T-cell (primary cell): ENCODE data around the gene RTN4R. TPM values are rescaled to one million over a fixed set of nuclear protein-coding genes. Genes with fewer than 3 reads are reported as not detected.

Experiments used
- ATAC-seq, 4 experiments: fragments of 200-7000 bp in 3 of 4; fragments of 150-1000 bp in 1 of 4; cut with Tn5 transposase; replicated peaks in 1 of 4; 1 replicate in 3 of 4; 2 replicates in 1 of 4; pipeline ENCODE4 v1.10.0; 2021; ENCODE audit warnings: moderate library complexity in 3 of 4, mild to moderate bottlenecking in 2 of 4, moderate number of reproducible peaks in 1 of 4
- CTCF ChIA-PET, 2 donors: fragments of 300-600 bp; sonication (Branson Sonifier 250); formaldehyde crosslinking; loops; one replicate each; lab custom pipeline; 2022; ENCODE audit warnings: antibody characterized with exemption in 2 of 2; lab: Charles Lee
- POLR2A ChIA-PET, 2 donors: fragments of 300-600 bp; sonication (Branson Sonifier 250); formaldehyde crosslinking; loops; one replicate each; lab custom pipeline; 2022; ENCODE audit warnings: antibody characterized with exemption in 2 of 2; lab: Charles Lee
- DNase-seq, 35 experiments: peaks; one replicate each; pipeline versions ENCODE4 v3.0.0 to v3.0.0-alpha.2; 2013 to 2023
- H3K27ac ChIP-seq: one replicate; pipeline ENCODE4 v1.5.1; 2013; ENCODE audit warnings: low read length
- H3K27me3 ChIP-seq, 2 experiments: replicated peaks in 1 of 2; 1 replicate in 1 of 2; 2 replicates in 1 of 2; pipeline versions ENCODE4 v1.6.1 to v1.7.0; 2013; ENCODE audit warnings: low read length in 1 of 2, mixed read lengths in 1 of 2; ENCODE audit not compliant: control insufficient read depth in 2 of 2, insufficient read depth in 2 of 2; ENCODE audit errors: extremely low read depth in 1 of 2
- H3K36me3 ChIP-seq, 2 donors: 1 replicate in 1 of 2; 2 replicates in 1 of 2; pipeline versions ENCODE4 v1.6.1 to v1.7.0; 2013; ENCODE audit warnings: low read length in 1 of 2; ENCODE audit not compliant: control insufficient read depth in 2 of 2, insufficient read depth in 1 of 2; ENCODE audit errors: extremely low read depth in 1 of 2
- H3K4me1 ChIP-seq, 2 experiments: 1 replicate in 1 of 2; 2 replicates in 1 of 2; pipeline versions ENCODE4 v1.6.1 to v1.7.0; 2013; ENCODE audit warnings: low read length in 2 of 2, mixed read lengths in 1 of 2; ENCODE audit not compliant: insufficient read depth in 2 of 2, control insufficient read depth in 1 of 2; ENCODE audit errors: extremely low read depth in 1 of 2
- H3K4me3 ChIP-seq, 2 donors: 1 replicate in 1 of 2; 2 replicates in 1 of 2; pipeline versions ENCODE4 v1.5.1 to v1.7.0; 2013; ENCODE audit warnings: mild to moderate bottlenecking in 2 of 2, low read length in 1 of 2, moderate library complexity in 1 of 2; ENCODE audit not compliant: control insufficient read depth in 1 of 2; ENCODE audit errors: extremely low read depth in 1 of 2
- H3K9me3 ChIP-seq: 2 replicates; pipeline ENCODE4 v1.7.0; 2013
- H3K27ac Mint-ChIP-seq, 2 donors: one replicate each; pipeline ENCODE4 v1.8.0; 2020 to 2021; ENCODE audit warnings: mild to moderate bottlenecking in 2 of 2, mixed read lengths in 2 of 2
- H3K27me3 Mint-ChIP-seq, 2 donors: one replicate each; pipeline ENCODE4 v1.8.0; 2021 to 2022; ENCODE audit warnings: mixed read lengths in 2 of 2
- H3K36me3 Mint-ChIP-seq: one replicate; pipeline ENCODE4 v1.8.0; 2021; ENCODE audit warnings: mixed read lengths
- H3K4me1 Mint-ChIP-seq, 3 donors: one replicate each; pipeline ENCODE4 v1.8.0; 2020 to 2022; ENCODE audit warnings: mixed read lengths in 3 of 3, mild to moderate bottlenecking in 1 of 3
- H3K4me3 Mint-ChIP-seq, 3 donors: one replicate each; pipeline ENCODE4 v1.8.0; 2020 to 2022; ENCODE audit warnings: mild to moderate bottlenecking in 3 of 3, mixed read lengths in 3 of 3, moderate library complexity in 3 of 3
- H3K9me3 Mint-ChIP-seq, 3 donors: one replicate each; pipeline ENCODE4 v1.8.0; 2020 to 2022; ENCODE audit warnings: mixed read lengths in 3 of 3
- WGBS: methylation state at CpG from one replicate; pipeline ENCODE4 v1.1.5; 2013; ENCODE audit warnings: missing lambda C conversion rate; ENCODE audit not compliant: insufficient coverage; 5-methylcytosine and 5-hydroxymethylcytosine counted together
- total RNA-seq, 35 experiments: library from RNA in 6 of 35; stranded (reverse) in 6 of 35; fragments of 120-200 nt in 1 of 35; gene quantifications; one replicate each; pipeline versions ENCODE4 v1.2.1 to v1.2.4 and lab custom pipeline; 2013 to 2026

Gene RTN4R
- total RNA-seq, 5 donors from 2014 or later (not counting 1 experiment from before 2014, with no cell fraction given): 0.33 to 4.1 (median 2.5) TPM

- Mint-ChIP-seq H3K36me3 (no peaks in the 10 kb centered on the region), H3K27ac (no peak overlapping the region)
- no peak for ATAC-seq
These were observed 46.4 kb downstream of the RTN4R start for GRCh38 chr22:20221421-20222340.

GRCh38 chr22:20220629-20221026 lies 47.5 kb downstream of the RTN4R start:
- no peak for ATAC-seq
- Mint-ChIP-seq H3K27me3 (no peaks in the 10 kb centered on the region), H3K27ac (no peak overlapping the region), H3K36me3 (no peaks in the 10 kb centered on the region), H3K4me1 (peaks cover 0 to 10% (median 0%) of the 10 kb centered on the region in 3 donors), H3K9me3 (no peaks in the 10 kb centered on the region), H3K4me3 (no peak overlapping the region)
- H3K4me3 ChIP-seq: no peak overlapping the region
- H3K9me3 ChIP-seq: no peaks in the 10 kb centered on the region
- H3K36me3 ChIP-seq: no peaks in the 10 kb centered on the region
- 81% methylated on average over 9 of the region's 13 CpGs for WGBS
- no peak overlapping the region for H3K27ac ChIP-seq
- POLR2A ChIA-PET: no interaction called here
- CTCF ChIA-PET: no interaction called here
- H3K4me1 ChIP-seq: no peaks in the 10 kb centered on the region
- peaks cover 0 to 23% of the 10 kb centered on the region in 2 experiments for H3K27me3 ChIP-seq
- no peak for DNase-seq

More at GRCh38 chr22:20221421-20222340, 46.4 kb downstream of the RTN4R start:
- Histone ChIP-seq H3K4me3 (no peak overlapping the region), H3K27me3 (peaks cover 0 to 23% of the 10 kb centered on the region in 2 experiments), H3K27ac (no peak overlapping the region), H3K9me3 (no peaks in the 10 kb centered on the region), H3K36me3 (no peaks in the 10 kb centered on the region), H3K4me1 (no peaks in the 10 kb centered on the region)
- Mint-ChIP-seq H3K9me3 (no peaks in the 10 kb centered on the region), H3K4me3 (no peak overlapping the region), H3K27me3 (no peaks in the 10 kb centered on the region), H3K4me1 (peaks cover 0 to 10% (median 0%) of the 10 kb centered on the region in 3 donors)
- ChIA-PET CTCF (no interaction called here), POLR2A (no interaction called here)
- no peak for DNase-seq
- 90% methylated on average over 14 of the region's 17 CpGs for WGBS

GRCh38 chr22:20219667-20220628 lies 48.2 kb downstream of the RTN4R start:
- Mint-ChIP-seq H3K27ac (no peak overlapping the region), H3K27me3 (no peaks in the 10 kb centered on the region), H3K9me3 (no peaks in the 10 kb centered on the region), H3K4me3 (no peak overlapping the region), H3K36me3 (no peaks in the 10 kb centered on the region), H3K4me1 (peaks cover 0 to 4% (median 0%) of the 10 kb centered on the region in 3 donors)
- no peak for DNase-seq
- Histone ChIP-seq H3K9me3 (no peaks in the 10 kb centered on the region), H3K4me1 (peaks cover 0 to 1% of the 10 kb centered on the region in 2 experiments), H3K27me3 (peaks cover 0 to 23% of the 10 kb centered on the region in 2 experiments), H3K36me3 (no peaks in the 10 kb centered on the region), H3K4me3 (no peak overlapping the region), H3K27ac (no peak overlapping the region)
- ChIA-PET CTCF (no interaction called here), POLR2A (no interaction called here)
- ATAC-seq: no peak
- WGBS: 81% methylated on average over 6 of the region's 10 CpGs

- Histone ChIP-seq H3K27me3 (peaks cover 0 to 23% of the 10 kb centered on the region in 2 experiments), H3K4me1 (peaks cover 0 to 11% of the 10 kb centered on the region in 2 experiments), H3K9me3 (no peaks in the 10 kb centered on the region), H3K27ac (no peak overlapping the region), H3K4me3 (no peak overlapping the region), H3K36me3 (no peaks in the 10 kb centered on the region)
- POLR2A ChIA-PET: no interaction called here
- DNase-seq (no peak), ATAC-seq (no peak)
- no CpG with 5 or more reads among the region's 7 CpGs for WGBS
- H3K36me3 Mint-ChIP-seq: no peaks in the 10 kb centered on the region
- H3K4me1 Mint-ChIP-seq: no peaks in the 10 kb centered on the region
- no peaks in the 10 kb centered on the region for H3K9me3 Mint-ChIP-seq
- CTCF ChIA-PET: no interaction called here
- no peak overlapping the region for H3K4me3 Mint-ChIP-seq
- no peak overlapping the region for H3K27ac Mint-ChIP-seq
- no peaks in the 10 kb centered on the region for H3K27me3 Mint-ChIP-seq
These were observed 49.1 kb downstream of the RTN4R start for GRCh38 chr22:20218987-20219386.

- H3K9me3 Mint-ChIP-seq: no peaks in the 10 kb centered on the region
- CTCF ChIA-PET: no interaction called here
- POLR2A ChIA-PET: no interaction called here
- Histone ChIP-seq H3K36me3 (no peaks in the 10 kb centered on the region), H3K4me1 (peaks cover 0 to 17% of the 10 kb centered on the region in 2 experiments), H3K27ac (no peak overlapping the region), H3K9me3 (no peaks in the 10 kb centered on the region), H3K4me3 (no peak overlapping the region), H3K27me3 (peaks cover 0 to 23% of the 10 kb centered on the region in 2 experiments)
- ATAC-seq (no peak), DNase-seq (no peak)
- no peak overlapping the region for H3K27ac Mint-ChIP-seq
- no peaks in the 10 kb centered on the region for H3K4me1 Mint-ChIP-seq
- no peak overlapping the region for H3K4me3 Mint-ChIP-seq
- no peaks in the 10 kb centered on the region for H3K36me3 Mint-ChIP-seq
- 84% methylated on average over 10 of the region's 14 CpGs for WGBS
- no peaks in the 10 kb centered on the region for H3K27me3 Mint-ChIP-seq
These were observed 49.7 kb downstream of the RTN4R start for GRCh38 chr22:20218326-20218872.

- ChIA-PET CTCF (no interaction called here), POLR2A (no interaction called here)
- Mint-ChIP-seq H3K4me1 (peaks cover 0 to 4% (median 1%) of the 10 kb centered on the region in 3 donors), H3K36me3 (no peaks in the 10 kb centered on the region), H3K27me3 (no peaks in the 10 kb centered on the region), H3K4me3 (no peak overlapping the region), H3K27ac (no peak overlapping the region), H3K9me3 (no peaks in the 10 kb centered on the region)
- H3K4me1 ChIP-seq: peaks cover 0 to 25% of the 10 kb centered on the region in 2 experiments
- WGBS: 67% methylated on average over 3 of the region's 4 CpGs
- no peaks in the 10 kb centered on the region for H3K36me3 ChIP-seq
- no peaks in the 10 kb centered on the region for H3K9me3 ChIP-seq
- no peak overlapping the region for H3K27ac ChIP-seq
- DNase-seq (no peak), ATAC-seq (no peak)
- no peak overlapping the region for H3K4me3 ChIP-seq
- H3K27me3 ChIP-seq: peaks cover 0 to 23% of the 10 kb centered on the region in 2 experiments
These were observed 50.6 kb downstream of the RTN4R start for GRCh38 chr22:20217563-20217962.
